Neural cell (in vitro differentiated cells): ENCODE data around the gene LMNA.

ENCODE experiments used
- CTCF ChIP-seq: fragments of 450-650 bp; IDR thresholded peaks from 2 replicates; pipeline ENCODE4 v1.5.1; 2014; ENCODE audit warnings: antibody characterized with exemption, mild to moderate bottlenecking, moderate library complexity; ENCODE audit not compliant: poor library complexity, severe bottlenecking
- EP300 ChIP-seq: fragments of 450-650 bp; conservative IDR thresholded peaks from 2 replicates; pipeline ENCODE4 v1.6.1; 2014; ENCODE audit warnings: antibody characterized with exemption, mild to moderate bottlenecking, moderate library complexity; ENCODE audit not compliant: poor library complexity, severe bottlenecking
- EZH2 ChIP-seq: fragments of 200-600, 300-800 bp; shearing (Covaris generic), sonication (generic); IDR thresholded peaks from 2 replicates; pipeline ENCODE4 v1.6.1; 2014; ENCODE audit warnings: antibody characterized with exemption, low read length, borderline replicate concordance, mild to moderate bottlenecking; ENCODE audit not compliant: insufficient read depth, poor library complexity, severe bottlenecking
- MXI1 ChIP-seq: fragments of 450-650 bp; conservative IDR thresholded peaks from 2 replicates; pipeline ENCODE4 v1.6.1; 2014; ENCODE audit warnings: antibody characterized with exemption, mild to moderate bottlenecking; ENCODE audit not compliant: poor library complexity, severe bottlenecking
- POLR2AphosphoS5 ChIP-seq: IDR thresholded peaks from 2 replicates; pipeline ENCODE4 v1.6.1; 2012
- RAD21 ChIP-seq: fragments of 450-650 bp; conservative IDR thresholded peaks from 2 replicates; pipeline ENCODE4 v1.6.1; 2014; ENCODE audit warnings: antibody characterized with exemption, mild to moderate bottlenecking, moderate library complexity
- REST ChIP-seq: IDR thresholded peaks from 2 replicates; pipeline ENCODE4 v1.6.1; 2012; ENCODE audit warnings: borderline replicate concordance
- SMC3 ChIP-seq: fragments of 450-650 bp; conservative IDR thresholded peaks from 2 replicates; pipeline ENCODE4 v1.6.1; 2014; ENCODE audit warnings: antibody characterized with exemption, mild to moderate bottlenecking, moderate library complexity; ENCODE audit not compliant: poor library complexity
- TAF1 ChIP-seq: IDR thresholded peaks from 2 replicates; pipeline ENCODE4 v1.6.1; 2012; ENCODE audit warnings: low read depth

- TF ChIP-seq CTCF (no peak), EZH2 (no peak), EP300 (no peak), POLR2AphosphoS5 (no peak), SMC3 (no peak), RAD21 (no peak), REST (no peak), MXI1 (no peak), TAF1 (no peak)
Measured at GRCh38 chr1:156122519-156123355, 8.2 kb downstream of the LMNA start.
